Activated naive CD4-positive, alpha-beta T cell treated with anti-CD3 and anti-CD28 coated beads, Interleukin-2, amount 50 U/mL, for 72 hours (primary cell): Measurements from ENCODE around the gene MYL11. TPM values are rescaled to one million over a fixed set of nuclear protein-coding genes. Genes with fewer than 3 reads are reported as not detected.

Experiments used
- ATAC-seq, 2 donors: fragments of 150-1000 bp; cut with Tn5 transposase; 2 replicates each; pipeline ENCODE4 v1.10.0; 2021; ENCODE audit warnings: mild to moderate bottlenecking in 2 of 2, moderate library complexity in 2 of 2
- DNase-seq, 2 donors: peaks; one replicate each; pipeline ENCODE4 v3.0.0; 2021 to 2022; ENCODE audit warnings: low spot score in 2 of 2
- H3K27ac Mint-ChIP-seq, 2 donors: one replicate each; pipeline ENCODE4 v1.8.0; 2022; ENCODE audit warnings: mild to moderate bottlenecking in 2 of 2, mixed read lengths in 2 of 2
- H3K36me3 Mint-ChIP-seq, 2 donors: one replicate each; pipeline ENCODE4 v1.8.0; 2022; ENCODE audit warnings: mixed read lengths in 2 of 2
- H3K9me3 Mint-ChIP-seq, 2 donors: one replicate each; pipeline ENCODE4 v1.8.0; 2022; ENCODE audit warnings: mixed read lengths in 2 of 2
- total RNA-seq, 2 donors: library from RNA; stranded (reverse); gene quantifications; one replicate each; pipeline ENCODE4 v1.2.3, GENCODE V29; 2022

The MYL11 gene
- total RNA-seq, 2 donors from 2014 or later: 0.97 to 1.2 TPM

GRCh38 chr16:30365200-30365599 is 9.4 kb upstream of the MYL11 start:
- no peak for ATAC-seq
- no peak for DNase-seq
- Mint-ChIP-seq H3K36me3 (peaks cover 22 to 29% of the 10 kb centered on the region in 2 donors), H3K27ac (no peak overlapping the region), H3K9me3 (no peaks in the 10 kb centered on the region)

GRCh38 chr16:30366511-30366910 is 8.1 kb upstream of the MYL11 start:
- Mint-ChIP-seq H3K36me3 (peaks cover 22 to 29% of the 10 kb centered on the region in 2 donors), H3K27ac (no peak overlapping the region), H3K9me3 (no peaks in the 10 kb centered on the region)
- ATAC-seq (no peak), DNase-seq (no peak)

GRCh38 chr16:30367349-30368009 is 7.1 kb upstream of the MYL11 start:
- ATAC-seq: no peak

GRCh38 chr16:30368122-30368791 is 6.3 kb upstream of the MYL11 start:
- Mint-ChIP-seq H3K27ac (peak overlapping the region; percentile 65 to 84), H3K9me3 (no peaks in the 10 kb centered on the region), H3K36me3 (peaks cover 16 to 29% of the 10 kb centered on the region in 2 donors)
- no peak for DNase-seq
- ATAC-seq: no peak

More at GRCh38 chr16:30367349-30368009, 7.1 kb upstream of the MYL11 start:
- DNase-seq: no peak
- peaks cover 17 to 29% of the 10 kb centered on the region in 2 donors for H3K36me3 Mint-ChIP-seq
- no peaks in the 10 kb centered on the region for H3K9me3 Mint-ChIP-seq
- H3K27ac Mint-ChIP-seq: peak overlapping the region; percentile 65 to 84

- H3K27ac Mint-ChIP-seq: peak overlapping the region; percentile 65 to 84
Measured at GRCh38 chr16:30368792-30369090, 5.9 kb upstream of the MYL11 start.

GRCh38 chr16:30369091-30369937 is 5.3 kb upstream of the MYL11 start:
- peak overlapping the region; percentile 65 to 84 for H3K27ac Mint-ChIP-seq
- ATAC-seq: no peak
- peak in 1 of 2 donors; percentile 67 for DNase-seq
- H3K36me3 Mint-ChIP-seq: peaks cover 16 to 29% of the 10 kb centered on the region in 2 donors
- no peaks in the 10 kb centered on the region for H3K9me3 Mint-ChIP-seq

More at GRCh38 chr16:30368792-30369090, 5.9 kb upstream of the MYL11 start:
- Mint-ChIP-seq H3K9me3 (no peaks in the 10 kb centered on the region), H3K36me3 (peaks cover 16 to 29% of the 10 kb centered on the region in 2 donors)
- DNase-seq (peak in 1 of 2 donors; percentile 52), ATAC-seq (no peak)

- H3K27ac Mint-ChIP-seq: peak overlapping the region in 1 of 2 donors; percentile 88
- no peak for DNase-seq
- peaks cover 16 to 24% of the 10 kb centered on the region in 2 donors for H3K36me3 Mint-ChIP-seq
- no peaks in the 10 kb centered on the region for H3K9me3 Mint-ChIP-seq
- ATAC-seq: no peak
Measured at GRCh38 chr16:30369938-30370455, 4.6 kb upstream of the MYL11 start.

- Mint-ChIP-seq H3K36me3 (peaks cover 16 to 18% of the 10 kb centered on the region in 2 donors), H3K27ac (peak within 1 kb of the TSS; percentile 88 to 96), H3K9me3 (no peaks in the 10 kb centered on the region)
- ATAC-seq: peak; percentile 86
- DNase-seq: peak; percentile 97 to 100
Measured at GRCh38 chr16:30370456-30371247, 4.0 kb upstream of the MYL11 start, which contains the start of gene TBC1D10B. Gene TBC1D10B (minus strand): TSS chr16:30370494. CDS start chr16:30370183, 311 bp downstream.

- Mint-ChIP-seq H3K27ac (peak overlapping the region; percentile 88 to 96), H3K9me3 (no peaks in the 10 kb centered on the region), H3K36me3 (peaks cover 16 to 17% of the 10 kb centered on the region in 2 donors)
- DNase-seq: no peak
- no peak for ATAC-seq
Measured at GRCh38 chr16:30371248-30371816, 3.3 kb upstream of the MYL11 start.

GRCh38 chr16:30372038-30372712 is 2.4 kb upstream of the MYL11 start:
- Mint-ChIP-seq H3K36me3 (peaks cover 16 to 17% of the 10 kb centered on the region in 2 donors), H3K27ac (peak overlapping the region; percentile 88 to 96), H3K9me3 (no peaks in the 10 kb centered on the region)
- ATAC-seq: no peak
- DNase-seq: peak in 1 of 2 donors; percentile 54

- ATAC-seq (no peak), DNase-seq (peak in 1 of 2 donors; percentile 53)
- H3K36me3 Mint-ChIP-seq: peaks cover 16 to 17% of the 10 kb centered on the region in 2 donors
- H3K27ac Mint-ChIP-seq: peak overlapping the region; percentile 70 to 88
- H3K9me3 Mint-ChIP-seq: no peaks in the 10 kb centered on the region
Measured at GRCh38 chr16:30372725-30373124, 1.9 kb upstream of the MYL11 start.

GRCh38 chr16:30375864-30376263 is 1.3 kb downstream of the MYL11 start:
- ATAC-seq (no peak), DNase-seq (no peak)
- Mint-ChIP-seq H3K27ac (peak overlapping the region; percentile 69 to 98), H3K36me3 (peaks cover 7 to 22% of the 10 kb centered on the region in 2 donors), H3K9me3 (no peaks in the 10 kb centered on the region)

GRCh38 chr16:30376461-30376902 is 1.9 kb downstream of the MYL11 start:
- Mint-ChIP-seq H3K36me3 (peaks cover 8 to 24% of the 10 kb centered on the region in 2 donors), H3K27ac (peak overlapping the region in 1 of 2 donors; percentile 98), H3K9me3 (no peaks in the 10 kb centered on the region)
- peak in 1 of 2 donors; percentile 52 for DNase-seq
- ATAC-seq: no peak

- Mint-ChIP-seq H3K36me3 (peaks cover 12 to 28% of the 10 kb centered on the region in 2 donors), H3K27ac (peak overlapping the region; percentile 98 to 99), H3K9me3 (no peaks in the 10 kb centered on the region)
- ATAC-seq (no peak), DNase-seq (no peak)
Measured at GRCh38 chr16:30377050-30377811, 2.6 kb downstream of the MYL11 start.
